Left kidney (tissue), 2 donors: ENCODE results near the gene DUSP5. TPM values are rescaled to one million over a fixed set of nuclear protein-coding genes. Genes with fewer than 3 reads are reported as not detected.

ENCODE experiments used
- DNase-seq: peaks from one replicate; pipeline ENCODE4 v3.0.0-alpha.2; 2013
- polyA plus RNA-seq: library from polyadenylated mRNA; unstranded; fragments of 120-200 nt; gene quantifications from one replicate; pipeline ENCODE4 v1.2.1, GENCODE V29; 2013; ENCODE audit not compliant: insufficient read length

Gene DUSP5
- polyA plus RNA-seq, 1 donor, result 9.2 TPM

GRCh38 chr10:110475722-110476515 is 21.8 kb upstream of the DUSP5 start:
- DNase-seq, result no peak

GRCh38 chr10:110479710-110480109 is 18.0 kb upstream of the DUSP5 start:
- DNase-seq, result no peak

GRCh38 chr10:110480387-110480786 is 17.3 kb upstream of the DUSP5 start:
- no peak for DNase-seq

GRCh38 chr10:110481919-110482318 is 15.8 kb upstream of the DUSP5 start:
- no peak for DNase-seq

DNA sequence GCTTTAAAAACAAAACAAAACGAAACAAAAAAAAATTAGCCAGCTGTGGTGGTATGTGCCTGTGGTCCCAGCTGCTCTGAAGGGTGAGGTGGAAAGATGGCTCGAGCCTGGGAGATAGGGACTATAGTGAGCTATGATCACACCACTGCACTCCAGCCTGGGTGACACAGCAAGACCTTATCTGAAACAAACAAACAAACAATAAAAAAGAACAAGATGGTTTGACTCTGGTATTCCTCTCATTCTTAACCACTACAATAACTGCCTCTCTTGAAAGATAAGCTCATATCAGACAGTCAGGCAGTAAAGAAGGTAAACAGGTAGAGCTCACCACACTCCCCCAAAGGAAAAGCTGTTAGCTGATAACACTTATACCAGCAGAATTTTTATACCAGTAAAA is 14.1 kb upstream of the DUSP5 start:
- DNase-seq, result no peak

- DNase-seq, result no peak
These were observed 12.2 kb upstream of the DUSP5 start for GRCh38 chr10:110485541-110485940.

DNA sequence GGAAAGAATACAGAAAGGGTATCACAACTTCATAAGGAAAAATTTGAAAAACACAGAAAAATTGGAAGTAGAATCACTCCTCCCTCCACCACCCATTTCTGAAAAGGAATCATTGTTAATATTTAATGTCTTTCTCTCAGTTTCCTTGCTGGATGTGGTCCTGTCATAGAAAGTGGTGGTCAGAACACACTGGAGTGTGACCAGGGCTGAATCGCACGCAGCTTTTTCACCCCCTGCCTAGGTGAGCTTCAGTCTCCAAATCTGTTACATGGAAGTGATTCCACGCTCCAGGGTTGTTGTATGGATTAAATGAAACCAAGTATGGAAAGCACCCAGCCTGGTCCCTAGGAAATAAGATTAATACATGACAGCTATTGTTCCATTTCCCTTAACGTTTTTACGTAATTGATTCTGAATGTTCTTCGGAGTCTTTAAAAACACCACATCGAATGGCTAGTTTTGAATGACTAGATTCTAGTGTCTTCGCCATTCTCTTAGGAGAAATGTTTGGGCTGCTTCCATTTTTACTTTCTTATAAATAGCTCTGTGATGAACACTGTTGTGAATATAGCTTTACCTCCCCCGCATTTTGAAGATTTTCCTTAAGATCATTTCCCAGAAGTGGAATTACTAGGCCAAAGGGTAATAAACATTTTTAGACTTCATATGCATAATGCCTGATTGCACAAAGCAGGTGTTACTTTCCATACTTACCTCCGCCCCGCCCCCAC is 10.9 kb upstream of the DUSP5 start:
- DNase-seq, result no peak

- no peak for DNase-seq
These were observed 10.0 kb upstream of the DUSP5 start for GRCh38 chr10:110487411-110488331.

- no peak for DNase-seq
These were observed 9.4 kb upstream of the DUSP5 start for GRCh38 chr10:110488332-110488681.

- no peak for DNase-seq
These were observed 8.8 kb upstream of the DUSP5 start for GRCh38 chr10:110488940-110489339.

- DNase-seq, result no peak
These were observed 7.1 kb upstream of the DUSP5 start for GRCh38 chr10:110490640-110491039.

DNA sequence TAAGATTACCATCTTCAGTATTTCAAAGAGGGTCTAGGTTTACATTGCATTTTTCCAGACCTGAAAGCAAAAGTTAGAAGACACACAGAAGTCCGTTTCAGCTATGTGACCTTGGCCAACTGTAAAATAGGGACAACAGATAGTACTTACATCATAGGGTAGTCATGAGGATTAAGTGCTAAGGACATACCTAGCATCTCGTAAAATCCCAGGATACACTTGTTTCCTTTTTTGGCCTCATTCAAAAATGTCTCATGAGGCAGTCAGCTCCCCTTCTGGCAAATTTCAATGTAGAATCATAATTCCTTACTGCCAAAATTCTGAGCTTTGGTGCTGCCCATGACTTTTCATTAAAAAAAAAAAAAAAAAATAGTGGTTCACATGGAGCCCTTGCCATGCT is 6.4 kb upstream of the DUSP5 start:
- DNase-seq, result no peak

DNA sequence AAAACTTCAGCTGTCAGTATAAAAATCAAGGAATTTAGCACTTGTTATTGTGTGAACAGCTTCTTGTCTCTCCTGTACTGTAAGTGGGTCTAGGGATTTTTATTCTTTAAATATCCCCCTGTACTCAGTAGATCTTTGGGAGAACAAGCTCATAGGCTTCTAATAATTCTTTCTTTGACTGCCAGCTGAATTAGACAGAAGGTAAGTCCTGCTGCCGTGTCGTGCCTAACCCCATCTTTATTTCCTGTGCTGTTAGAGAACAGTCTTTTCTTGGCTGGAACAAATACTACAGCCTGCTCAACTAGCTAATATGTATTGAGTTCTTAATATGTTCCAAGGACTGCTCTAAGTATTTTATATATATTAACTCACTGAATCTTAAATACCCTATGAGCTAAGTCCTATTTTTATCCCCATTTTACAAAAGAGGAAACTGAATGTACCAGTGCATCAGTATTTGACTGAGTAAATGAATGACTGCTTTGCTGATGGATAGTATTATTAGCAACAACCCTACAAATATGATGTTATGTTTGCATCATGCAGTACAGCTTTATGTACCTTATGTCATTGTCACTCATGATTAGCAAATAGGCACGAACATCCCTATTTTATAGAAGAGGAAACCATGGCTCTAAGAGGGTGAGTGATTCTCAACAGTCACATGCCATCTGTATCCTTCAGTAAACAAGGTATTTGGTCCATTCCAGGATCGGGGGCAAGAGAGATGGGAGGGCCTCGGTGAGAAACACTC is 5.5 kb upstream of the DUSP5 start:
- DNase-seq, result no peak

DNA sequence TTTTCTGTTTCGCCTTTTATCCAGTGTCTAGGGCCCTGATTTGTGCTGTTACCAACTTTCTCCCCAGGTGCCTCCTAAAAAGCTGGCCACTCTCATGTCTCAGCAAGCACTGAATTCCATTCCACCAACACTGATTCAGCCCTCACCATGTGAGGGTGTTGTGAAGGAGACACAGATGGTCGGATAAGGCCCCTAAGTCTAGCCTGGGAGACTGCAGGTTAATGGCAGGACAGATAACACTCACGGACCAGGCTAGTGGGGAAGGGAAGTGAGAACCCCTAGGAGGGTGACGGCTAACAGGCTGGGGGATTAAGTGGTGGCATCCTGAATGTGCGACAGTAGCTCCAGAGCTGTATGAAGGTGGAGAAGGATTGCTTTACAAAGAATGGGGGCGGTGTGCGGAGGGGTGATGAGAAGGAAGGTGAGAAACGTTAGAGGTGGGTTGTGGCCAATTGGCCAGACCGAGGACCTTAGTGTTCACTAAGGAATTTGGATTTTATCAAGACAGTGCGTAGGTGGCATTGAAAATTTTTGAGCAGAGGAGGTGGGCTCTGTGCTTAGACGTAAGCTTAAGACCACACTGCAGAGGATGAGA is 3.8 kb upstream of the DUSP5 start:
- DNase-seq, result no peak

DNA sequence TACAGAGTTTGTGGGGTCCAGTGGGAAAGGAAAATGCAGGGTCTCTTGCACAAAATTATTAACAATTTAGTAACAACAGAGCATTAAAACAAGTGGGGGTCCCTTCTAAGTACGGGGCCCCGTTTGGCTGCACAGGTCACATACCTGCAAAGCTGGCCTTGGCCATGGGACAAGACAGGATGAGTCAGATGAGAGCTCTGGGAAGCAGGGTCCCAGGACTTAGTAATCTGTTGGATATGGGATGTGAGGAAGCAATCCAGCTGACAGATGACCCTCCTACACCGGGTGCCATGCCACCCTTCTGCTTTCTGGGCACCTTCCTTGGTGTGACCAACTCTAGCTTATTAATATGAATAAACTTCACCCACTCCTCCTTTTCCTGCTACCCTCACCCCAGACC is 3.2 kb upstream of the DUSP5 start:
- no peak for DNase-seq

DNA sequence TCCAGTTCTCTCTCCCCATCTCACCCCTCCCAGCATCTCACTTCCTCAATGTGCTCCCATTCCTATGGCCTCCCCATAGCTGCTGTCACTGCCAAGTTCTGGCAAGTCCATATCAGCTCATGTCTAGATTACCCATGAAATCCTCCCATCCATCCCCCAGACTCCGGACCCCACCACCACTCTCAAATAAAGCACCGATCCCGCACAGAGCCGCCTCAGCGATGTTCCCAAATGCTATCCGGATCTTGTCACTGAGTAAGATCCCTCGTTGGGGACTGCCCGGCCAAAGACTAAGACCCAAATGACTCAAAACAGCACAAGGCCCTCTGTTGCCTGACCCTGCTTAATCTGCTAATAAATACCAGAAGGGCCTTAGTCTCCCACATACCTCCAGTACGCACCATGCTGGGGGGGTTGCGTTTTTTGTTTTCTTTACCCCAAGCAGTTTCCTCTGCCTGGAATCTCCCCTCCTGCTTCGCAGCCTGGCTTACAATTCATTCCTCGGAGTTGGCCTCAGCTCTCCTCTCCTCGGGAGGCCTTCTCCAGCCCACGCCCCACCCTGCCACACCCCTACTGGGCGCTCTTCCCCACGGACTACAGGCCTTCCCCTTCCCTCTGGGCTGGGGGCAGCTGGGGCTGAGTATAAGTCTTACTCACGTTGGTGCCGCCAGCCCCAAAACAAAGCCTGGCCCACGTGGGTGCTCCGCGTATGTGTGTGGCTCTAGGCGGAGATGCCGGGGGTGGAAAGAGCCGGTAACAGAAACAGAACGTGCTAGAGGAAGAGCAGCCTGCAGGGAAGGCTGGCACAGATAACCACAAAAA is 1.8 kb upstream of the DUSP5 start:
- DNase-seq, result no peak

DNA sequence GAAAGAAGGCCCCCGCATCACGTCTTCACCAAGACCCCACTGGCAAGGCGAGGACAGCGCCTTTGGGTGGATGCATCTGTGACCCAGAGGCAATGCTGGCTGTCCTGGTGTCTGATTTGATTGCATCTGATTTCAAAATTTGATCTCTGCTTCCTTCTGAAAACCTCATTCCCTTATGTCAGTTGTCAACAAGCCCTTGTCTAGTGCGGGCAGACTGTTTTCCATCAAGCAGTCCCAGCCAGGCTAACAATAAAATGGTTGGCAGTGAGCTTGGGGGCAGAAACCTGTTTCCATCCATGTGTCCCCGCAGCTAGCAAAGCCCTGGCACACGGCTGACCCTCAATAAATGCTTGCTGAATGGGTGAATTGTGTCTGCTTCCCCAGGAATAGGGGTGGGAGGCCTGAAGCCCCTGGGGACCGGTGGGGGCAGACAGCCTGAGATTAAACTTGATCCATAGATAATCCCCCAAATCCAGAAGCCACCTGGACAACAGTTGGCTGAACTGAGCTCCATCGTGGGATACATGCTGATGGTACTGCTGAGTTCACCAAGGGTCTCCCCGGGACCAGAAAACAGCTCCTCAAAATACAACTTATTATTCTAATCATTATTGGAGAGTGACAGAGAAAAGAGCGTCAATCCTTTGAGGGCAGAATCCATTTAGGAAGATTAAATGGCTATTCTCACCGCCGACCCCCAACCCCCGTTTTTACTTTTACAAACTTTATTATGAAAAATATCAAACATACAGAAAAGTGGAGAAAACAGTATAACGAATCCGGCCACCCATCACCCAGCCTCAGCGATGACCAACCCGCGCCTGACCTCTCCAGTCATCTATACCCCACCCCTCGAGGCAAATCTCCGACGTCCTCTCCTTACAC is 912 bp upstream of the DUSP5 start:
- DNase-seq, result no peak

- DNase-seq, result no peak
These were observed 627 bp downstream of the DUSP5 start for GRCh38 chr10:110498087-110498981.
